Occipital lobe (tissue), 2 donors: Measurements from ENCODE around the gene PRIM1. TPM values are rescaled to one million over a fixed set of nuclear protein-coding genes. Genes with fewer than 3 reads are reported as not detected.
"Not testable (repeated sequence)": the region's sequence is repeated elsewhere in the genome, so short reads cannot be mapped to it uniquely, and the experiment has no call there.

Experiments used
- DNase-seq: peaks from one replicate; lab custom pipeline; 2025; lab: John Stamatoyannopoulos, UW
- total RNA-seq: library from RNA; depleted of rRNA; stranded (reverse); fragments of >200 nt; gene quantifications from one replicate; pipeline ENCODE4 v1.2.3, GENCODE V29; 2014

PRIM1 gene
- total RNA-seq, 1 donor from 2014 or later, result 32.8 TPM

DNA sequence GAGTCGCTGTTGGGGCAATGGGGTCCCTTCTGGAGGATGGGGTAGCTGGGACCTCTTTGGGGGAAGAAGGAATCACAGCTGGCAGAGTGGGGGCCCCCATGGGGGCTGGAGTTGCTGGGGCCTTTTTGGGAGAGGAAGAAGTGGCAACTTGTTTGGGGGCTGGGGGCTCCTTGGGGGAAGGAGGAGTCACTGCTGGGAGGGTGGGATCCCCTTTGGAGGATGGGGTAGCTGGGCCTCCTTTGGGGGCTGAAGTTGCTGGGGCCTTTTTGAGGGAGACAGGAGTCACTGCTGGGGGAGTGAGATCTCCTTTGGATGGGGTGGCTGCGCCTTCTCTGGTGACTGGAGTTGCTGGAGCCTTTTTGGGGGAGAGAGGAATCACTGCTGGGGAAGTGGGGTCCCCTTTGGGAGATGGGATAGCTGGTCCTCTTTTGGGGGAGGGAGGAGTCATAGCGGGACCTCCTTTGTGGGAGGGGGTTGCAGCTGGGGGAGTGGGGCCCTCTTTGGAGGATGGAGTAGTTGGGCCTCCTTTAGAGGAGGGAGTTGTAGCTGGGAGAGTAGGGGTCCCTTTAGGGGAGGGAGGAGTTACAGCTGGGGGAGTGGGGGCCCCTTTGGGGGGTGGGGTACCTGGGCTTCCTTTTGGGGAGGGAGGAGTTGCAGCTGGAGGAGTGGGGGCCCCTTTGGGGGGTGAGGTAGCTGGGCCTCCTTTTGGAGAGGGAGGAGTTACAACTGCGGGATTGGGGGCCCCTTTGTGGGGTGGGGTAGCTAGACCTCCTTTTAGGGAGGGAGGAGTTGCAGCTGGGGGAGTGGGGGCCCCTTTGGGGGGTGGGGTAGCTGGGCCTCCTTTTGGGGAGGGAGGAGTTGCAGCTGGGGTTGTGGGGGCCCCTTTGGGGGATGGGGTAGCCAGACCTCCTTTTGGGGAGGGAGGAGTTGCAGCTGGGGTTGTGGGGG, 34.9 kb downstream of the PRIM1 start:
- no peak for DNase-seq

DNA sequence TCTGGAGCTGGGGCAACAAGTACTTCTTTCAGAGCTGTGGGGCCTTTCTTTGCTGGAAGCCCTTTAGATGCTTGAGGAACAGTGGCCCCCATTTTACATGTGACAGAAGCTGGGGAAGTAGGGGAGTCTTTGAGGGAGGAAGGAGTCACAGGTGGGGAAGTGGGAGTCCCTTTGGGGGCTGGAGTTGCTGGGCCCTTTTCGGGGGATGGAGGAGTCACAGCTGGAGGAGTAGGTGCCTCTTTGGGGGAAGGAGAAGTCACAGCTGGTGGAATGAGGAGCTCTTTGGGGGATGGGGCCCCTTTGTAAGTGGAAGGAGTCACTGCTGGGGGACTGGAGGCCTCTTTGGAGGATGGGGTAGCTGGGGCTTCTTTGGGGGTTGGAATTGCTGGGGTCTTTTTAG, 35.7 kb downstream of the PRIM1 start:
- DNase-seq, result no peak

DNA sequence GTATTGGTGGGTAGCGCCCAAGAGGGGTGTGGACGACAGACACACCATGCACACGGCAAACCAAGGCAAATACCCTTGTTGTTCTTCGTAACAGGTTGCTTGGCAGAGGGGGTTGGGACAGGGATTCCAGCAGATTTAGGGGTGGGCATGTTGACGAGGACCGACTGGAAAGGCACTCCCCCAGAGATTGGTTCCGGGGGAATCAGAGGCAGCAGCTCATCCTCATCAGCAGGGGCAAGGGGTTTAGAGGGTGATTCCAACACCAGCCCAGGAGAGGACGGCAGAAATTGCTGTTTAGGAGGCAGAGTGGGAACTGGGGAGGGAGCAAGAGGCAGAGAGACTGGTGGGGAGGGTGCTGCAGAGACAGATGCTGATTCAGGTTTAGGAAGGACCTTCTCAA, 36.3 kb downstream of the PRIM1 start:
- no peak for DNase-seq

DNA sequence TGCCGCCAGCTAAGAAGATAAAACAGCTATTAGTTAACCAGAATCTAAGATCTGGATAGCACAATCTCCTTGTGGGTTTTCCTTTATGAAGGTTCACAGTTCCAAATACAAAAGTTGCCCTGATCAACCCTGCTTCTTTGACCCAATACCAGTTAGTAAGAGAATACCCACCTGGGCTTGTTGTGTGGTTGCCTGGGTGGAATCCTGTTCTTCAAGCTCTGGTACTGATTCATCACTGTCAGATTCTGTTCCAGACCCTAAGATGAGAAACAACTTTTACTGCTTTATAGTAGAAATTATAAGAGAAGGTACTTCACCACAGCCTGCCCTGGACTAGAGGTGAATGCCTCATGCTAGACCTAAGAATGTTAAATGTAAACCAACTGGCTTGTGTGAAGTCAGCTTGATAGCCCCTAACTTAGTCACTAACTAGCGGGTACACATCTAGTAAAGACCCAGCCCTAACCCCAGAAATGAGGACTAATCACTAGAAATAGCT, 37.6 kb downstream of the PRIM1 start:
- DNase-seq, result no peak

DNA sequence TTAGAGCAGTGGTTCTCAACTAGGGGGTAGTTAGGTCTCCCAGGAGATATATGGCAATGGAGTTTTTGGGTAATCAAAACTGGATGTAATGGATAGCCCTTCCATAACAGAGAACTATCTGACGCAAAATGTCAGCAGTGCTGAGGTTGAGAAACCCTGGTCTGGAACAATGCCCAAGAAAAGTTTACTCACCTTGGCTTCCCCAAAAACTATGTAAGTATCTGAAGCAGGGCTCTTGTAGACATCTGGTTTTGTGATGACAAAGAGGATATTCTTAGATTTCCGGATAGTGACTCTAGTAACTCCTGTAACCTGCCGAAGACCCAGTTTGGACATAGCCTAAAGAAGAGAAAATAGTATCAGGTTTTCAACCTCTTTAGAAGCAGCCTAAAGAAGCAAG, 38.8 kb downstream of the PRIM1 start:
- no peak for DNase-seq

DNA sequence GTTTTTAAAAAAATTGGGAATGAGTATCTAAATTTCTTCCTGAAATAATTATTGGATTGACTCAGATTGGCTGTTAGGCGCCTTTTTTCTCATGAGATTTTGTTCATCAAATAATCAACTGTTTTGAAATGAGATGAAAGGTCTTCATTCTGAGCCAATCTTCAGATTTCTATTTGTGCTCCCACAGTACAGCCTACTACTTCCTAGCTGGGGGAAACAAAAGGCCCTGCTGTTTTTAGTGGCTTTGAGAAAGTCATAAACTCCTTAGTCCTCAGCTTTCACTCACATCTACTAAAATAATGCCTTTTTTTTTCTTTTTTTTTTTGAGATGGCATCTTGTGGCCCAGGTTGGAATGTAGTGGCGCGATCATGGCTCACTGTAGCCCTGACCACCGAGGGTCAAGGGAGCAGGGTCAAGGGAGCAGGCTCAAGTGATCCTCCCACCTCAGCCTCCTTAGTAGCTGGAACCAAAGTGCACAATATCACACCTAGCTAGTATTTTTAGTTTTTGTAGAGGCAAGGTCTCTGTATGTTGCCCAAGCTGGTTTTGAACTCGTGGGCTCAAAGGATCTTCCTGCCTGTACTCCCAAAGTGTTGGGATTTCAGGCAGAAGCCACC, 42.3 kb downstream of the PRIM1 start:
- no peak for DNase-seq

DNA sequence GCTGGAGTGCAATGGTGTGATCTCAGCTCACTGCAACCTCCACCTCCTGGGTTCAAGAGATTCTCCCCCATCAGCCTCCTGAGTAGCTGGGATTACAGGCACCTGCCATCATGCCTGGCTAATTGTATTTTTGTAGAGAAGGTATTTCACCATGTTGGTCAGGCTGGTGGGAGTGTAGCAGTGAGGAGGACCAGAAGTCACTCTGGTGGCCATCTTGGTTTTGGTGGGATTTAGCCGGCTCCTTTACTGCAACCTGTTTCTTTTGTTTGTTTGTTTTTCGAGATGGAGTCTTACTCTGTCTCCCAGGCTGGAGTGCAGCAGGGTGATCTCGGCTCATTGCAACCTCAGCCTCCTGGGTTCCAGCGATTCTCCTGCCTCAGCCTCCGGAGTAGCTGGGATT, 47.6 kb downstream of the PRIM1 start:
- DNase-seq, result not testable (repeated sequence)

DNA sequence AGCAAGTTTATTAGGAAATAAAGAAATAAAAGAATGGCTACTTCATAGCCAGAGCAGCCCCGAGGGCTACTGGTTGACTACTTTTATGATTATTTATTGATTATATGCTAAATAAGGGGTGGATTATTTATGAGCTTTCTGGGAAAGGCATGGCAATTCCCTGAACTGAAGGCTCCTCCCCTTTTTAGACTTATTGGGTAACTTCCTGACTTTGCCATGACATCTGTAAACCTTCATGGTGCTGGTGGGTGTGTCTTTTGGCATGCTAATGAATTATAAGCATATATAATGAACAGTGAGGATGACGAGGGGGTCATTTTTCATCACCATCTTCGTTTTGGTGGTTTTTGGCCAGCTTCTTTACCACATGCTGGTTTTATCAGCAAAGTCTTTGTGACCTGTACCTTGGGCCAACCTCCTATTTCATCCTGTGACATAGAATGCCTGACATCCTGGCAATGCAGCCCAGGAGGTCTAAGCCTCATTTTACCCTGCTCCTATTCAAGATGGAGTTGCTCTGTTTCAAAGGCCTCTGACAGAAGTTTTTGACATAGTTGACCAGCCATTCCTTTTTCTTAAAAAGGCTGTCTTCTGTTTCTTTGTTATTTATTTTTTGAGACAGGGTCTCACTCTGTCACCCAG, 53.0 kb downstream of the PRIM1 start:
- no peak for DNase-seq

DNA sequence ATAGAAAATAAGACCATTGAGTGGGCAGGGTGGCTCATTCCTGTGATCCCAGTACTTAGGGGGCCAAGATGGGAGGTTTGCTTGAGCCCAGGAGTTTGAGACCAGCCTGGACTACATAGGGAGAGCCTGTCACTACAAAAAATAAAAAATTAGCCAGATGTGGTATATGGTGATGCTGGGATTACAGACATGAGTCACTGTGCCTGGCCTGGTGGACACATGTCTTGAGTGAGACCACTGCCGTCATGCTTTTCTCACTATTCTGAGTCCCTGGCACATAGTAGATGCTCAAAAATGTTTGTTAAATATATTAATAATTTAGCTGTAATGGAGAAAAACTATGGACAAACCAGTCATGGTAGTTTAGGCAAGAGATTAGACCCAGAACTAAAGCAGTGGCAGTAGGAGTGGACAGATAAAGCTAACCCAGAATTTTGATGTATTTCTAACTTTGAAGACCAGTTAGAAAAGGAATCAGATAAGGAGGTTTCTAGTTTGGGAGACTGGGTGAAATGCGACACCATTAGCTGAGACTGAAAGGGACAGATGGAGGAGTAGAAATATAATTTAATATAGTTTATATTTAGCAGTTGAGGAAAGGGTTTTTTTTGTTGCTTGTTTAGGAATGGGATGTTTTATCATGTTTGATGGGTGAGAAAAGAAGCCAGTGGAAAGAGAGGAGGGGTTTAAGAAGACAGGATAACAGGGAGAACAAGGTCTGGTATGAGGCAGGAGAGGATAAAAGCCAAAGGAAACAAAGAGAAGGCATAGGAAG, 56.6 kb downstream of the PRIM1 start:
- DNase-seq, result no peak

DNA sequence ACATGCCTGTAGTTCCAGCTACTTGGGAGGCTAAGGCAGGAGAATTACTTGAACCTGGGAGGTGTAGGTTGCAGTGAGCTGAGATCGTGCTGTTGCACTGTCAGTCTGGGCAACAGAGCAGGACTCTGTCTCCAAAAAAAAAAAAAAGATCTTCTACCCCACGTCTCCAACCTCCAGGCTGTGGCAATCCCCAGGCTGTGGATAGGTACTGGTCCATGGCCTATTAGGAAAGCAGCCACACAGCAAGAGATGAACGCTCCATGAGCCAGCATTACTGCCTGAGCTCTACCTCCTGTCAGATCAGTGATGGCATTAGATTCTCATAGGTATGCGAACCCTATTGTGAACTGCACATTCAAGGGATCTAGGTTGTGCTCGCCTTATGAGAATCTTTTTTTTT, 58.0 kb downstream of the PRIM1 start:
- DNase-seq, result no peak

DNA sequence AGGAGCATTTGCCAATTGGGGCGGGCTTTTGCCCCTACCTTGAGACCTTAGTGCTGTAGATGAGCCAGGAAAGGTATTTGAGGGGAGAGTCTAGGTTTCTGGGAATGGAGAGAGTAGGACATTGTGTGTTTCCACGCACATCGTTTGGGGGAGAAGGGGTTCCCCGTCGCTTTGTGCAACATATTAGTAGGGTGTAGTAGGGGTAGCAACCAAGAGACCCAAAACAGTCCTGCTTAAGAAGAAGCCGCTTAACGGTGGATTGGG, 63.3 kb downstream of the PRIM1 start:
- no peak for DNase-seq

DNA sequence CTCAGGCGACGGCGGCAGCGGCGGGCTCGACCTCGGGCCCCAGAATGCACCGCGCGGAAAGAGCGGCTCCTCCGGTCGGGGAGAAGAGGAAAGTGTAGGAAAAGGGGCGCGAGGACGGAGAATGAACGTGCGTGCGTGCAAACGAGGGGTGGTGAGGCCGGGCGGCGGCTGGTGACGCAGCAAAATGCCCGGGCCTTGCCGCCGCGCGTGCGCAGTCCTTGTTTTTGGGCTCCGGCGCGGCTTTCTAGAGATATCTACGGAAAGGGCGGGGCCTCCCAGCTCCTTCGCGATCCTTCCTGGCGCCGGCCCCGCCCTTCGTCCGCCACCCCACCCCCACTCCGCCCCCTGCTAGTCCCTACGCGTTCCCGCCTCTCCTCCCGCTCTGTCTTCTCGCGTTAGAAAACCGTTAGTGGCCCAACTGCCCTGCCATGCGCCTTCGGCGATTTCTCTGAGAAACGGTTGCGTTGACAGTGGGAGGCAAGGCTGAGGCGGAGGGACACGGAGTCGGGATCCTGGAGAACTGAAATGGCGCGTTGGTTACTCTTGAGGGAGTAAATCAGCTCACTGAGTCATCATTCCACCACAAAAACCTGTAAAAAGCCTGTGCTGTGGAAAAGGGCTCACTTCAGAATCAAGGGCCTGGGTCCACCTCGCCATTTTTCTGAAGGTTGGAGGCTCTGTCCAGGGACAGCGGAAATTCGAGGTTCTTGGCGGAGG, 63.8 kb downstream of the PRIM1 start, which contains the start of gene PTGES3:
Gene PTGES3 (minus strand): TSS at position 156 of the 717 bp plus-strand sequence. CDS start 285 bp downstream, outside the sequence.
- peak; percentile 96 for DNase-seq

DNA sequence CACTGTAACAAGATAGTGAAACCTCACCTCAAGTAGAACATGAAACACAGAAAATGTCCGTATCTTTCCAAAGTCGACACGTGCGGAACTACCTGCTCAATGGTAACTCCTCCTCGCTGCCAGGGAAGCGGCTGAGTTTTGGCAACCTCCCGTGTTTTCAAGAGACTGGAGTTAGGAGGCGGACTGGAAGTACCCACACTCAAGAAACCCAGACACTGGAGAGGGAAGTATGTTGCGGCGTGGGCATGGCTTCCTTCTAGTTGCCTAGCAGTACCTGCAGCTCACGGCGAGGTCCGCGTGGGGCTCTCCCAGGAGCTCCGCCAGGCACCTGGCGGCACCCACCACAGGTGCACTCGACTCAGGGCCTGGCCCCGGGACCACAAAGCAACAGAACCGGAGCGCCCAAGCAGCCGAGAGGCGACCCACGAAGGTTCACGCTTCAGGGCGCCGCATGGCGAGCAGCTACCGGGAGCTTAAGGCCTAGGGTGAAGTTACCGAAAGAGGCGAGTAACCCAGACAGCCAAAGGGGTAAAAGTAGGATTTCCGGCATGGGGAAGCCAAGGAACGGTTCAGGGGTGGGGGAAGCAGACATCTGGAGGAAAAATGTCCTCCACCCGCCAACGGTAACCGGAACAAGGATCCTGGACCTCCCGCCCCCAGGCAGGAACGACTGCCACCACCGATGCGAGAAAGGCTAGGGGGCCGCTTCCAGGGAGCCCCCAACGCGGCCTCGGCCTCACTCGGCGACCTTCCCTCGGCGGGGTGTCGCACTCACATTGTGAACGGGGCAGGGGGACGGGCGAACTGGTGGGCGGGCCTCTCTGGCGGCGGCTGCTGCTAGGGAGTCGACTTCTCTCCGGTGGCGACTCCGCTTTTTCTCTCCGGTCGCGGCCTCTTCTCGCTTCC, 64.6 kb downstream of the PRIM1 start:
- peak; percentile 32 for DNase-seq

DNA sequence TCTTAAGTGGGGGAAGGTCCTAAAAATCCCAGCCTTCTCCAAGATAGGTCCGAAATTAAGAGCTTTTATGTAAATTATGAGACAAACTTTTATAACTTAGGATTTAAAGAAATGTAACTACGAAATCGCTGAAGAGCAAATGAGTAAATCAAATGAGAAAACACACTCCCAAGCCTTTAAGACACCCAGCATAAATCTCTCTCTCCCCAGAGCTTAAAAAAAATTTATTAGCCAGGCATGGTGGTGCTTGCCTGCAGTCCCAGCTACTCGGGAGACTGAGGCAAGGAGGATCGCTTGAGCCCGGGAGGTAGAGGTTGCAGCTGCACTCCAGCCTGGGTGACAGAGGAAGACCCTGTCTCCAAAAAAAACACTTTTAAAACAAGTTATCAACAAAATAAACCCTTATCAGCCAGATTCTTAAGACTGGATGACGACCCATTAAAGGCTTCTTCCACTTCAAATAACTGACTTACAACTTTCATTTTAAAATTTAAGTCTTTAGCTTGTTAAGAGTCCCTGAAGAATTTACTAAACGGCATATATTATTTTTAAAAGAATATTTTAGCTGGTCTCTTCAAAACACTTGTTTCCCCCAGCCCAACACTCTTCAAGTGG, 67.3 kb downstream of the PRIM1 start:
- no peak for DNase-seq

DNA sequence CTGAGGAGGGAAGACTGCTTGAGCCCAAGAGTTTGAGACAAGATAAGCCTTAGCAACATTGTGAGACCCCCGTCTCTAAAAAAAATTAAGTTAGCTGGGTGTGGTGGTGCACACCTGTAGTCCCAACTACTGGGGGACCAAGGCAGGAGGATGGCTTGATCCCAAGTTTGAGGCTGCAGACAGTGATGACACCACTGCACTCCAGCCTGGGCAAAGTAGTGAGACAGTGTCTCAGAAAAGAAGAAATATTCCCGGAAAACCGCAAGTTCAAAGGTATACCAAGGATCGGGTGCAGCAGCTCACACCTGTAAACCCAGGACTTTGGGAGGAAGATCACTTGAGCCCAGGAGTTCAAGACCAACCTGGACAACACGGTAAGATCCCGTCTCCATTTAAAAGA, 69.8 kb downstream of the PRIM1 start:
- DNase-seq, result no peak
